Right lobe of liver (tissue), 6 donors: ENCODE data around the gene MPZL1. TPM values are rescaled to one million over a fixed set of nuclear protein-coding genes. Genes with fewer than 3 reads are reported as not detected.

Source experiments
- ATAC-seq, 4 donors: fragments of 200-7000 bp; cut with Tn5 transposase; one replicate each; pipeline ENCODE4 v1.9.1; 2020; ENCODE audit warnings: mild to moderate bottlenecking in 4 of 4, moderate library complexity in 4 of 4
- DNase-seq, 3 donors: peaks; one replicate each; pipeline ENCODE4 v3.0.0-alpha.2; 2020
- H3K27ac ChIP-seq, 3 donors: fragments of 200-600 bp; one replicate each; pipeline ENCODE4 v1.8.0; 2022
- H3K27me3 ChIP-seq, 2 donors: fragments of 200-600 bp; one replicate each; pipeline ENCODE4 v1.8.0; 2022
- H3K36me3 ChIP-seq, 4 donors: fragments of 200-600 bp; sonication (generic) in 1 of 4; one replicate each; pipeline versions ENCODE4 v1.5.1 to v1.8.0; 2017 to 2022; ENCODE audit warnings: control low read depth in 1 of 4
- H3K4me1 ChIP-seq, 4 donors: fragments of 200-600 bp; sonication (generic) in 1 of 4; one replicate each; pipeline versions ENCODE4 v1.5.1 to v1.8.0; 2017 to 2022; ENCODE audit warnings: control low read depth in 1 of 4
- H3K4me3 ChIP-seq, 3 donors: fragments of 200-600 bp; one replicate each; pipeline ENCODE4 v1.8.0; 2022
- H3K9me3 ChIP-seq, 4 donors: fragments of 200-600 bp; sonication (generic) in 1 of 4; one replicate each; pipeline versions ENCODE4 v1.5.1 to v1.8.0; 2017 to 2022; ENCODE audit warnings: control low read depth in 1 of 4
- POLR2A ChIP-seq: fragments of 450-650 bp; IDR thresholded peaks from one replicate; pipeline ENCODE4 v1.6.1; 2017; ENCODE audit warnings: antibody characterized with exemption, mild to moderate bottlenecking
- whole genome bisulfite sequencing: methylation state at CpG from one replicate; pipeline ENCODE4 v1.1.6; 2018; ENCODE audit warnings: low coverage, low lambda C conversion rate; ENCODE audit not compliant: insufficient coverage; ENCODE audit errors: missing lambda C conversion rate; 5-methylcytosine and 5-hydroxymethylcytosine counted together
- intact Hi-C, 2 donors: fragments of 100-400 bp; cut with DNase I; formaldehyde crosslinking; loops; one replicate each; pipeline versions ENCODE4 v1.11.2 to v1.14.1; 2022
- total RNA-seq, 6 experiments: library from RNA; depleted of rRNA in 2 of 6; stranded (reverse); fragments of >200 nt in 2 of 6; fragmentation: NEBNext Ultra II Directional in 3 of 6; extraction: Animal tissue kit (Norgen Biotek cat#: 25700) in 3 of 6; gene quantifications; one replicate each; pipeline versions ENCODE4 v1.1.0 to v1.2.4, GENCODE V29; 2016 to 2023
- TF ChIP-seq, protein P1 (sequence below), 4 donors: fragments of 200-600 bp in 3 of 4; fragments of 450-650 bp in 1 of 4; IDR thresholded peaks; one replicate each; pipeline versions ENCODE4 v1.5.1 to v1.8.0; 2016 to 2022; ENCODE audit warnings: antibody characterized with exemption in 4 of 4, mild to moderate bottlenecking in 2 of 4
- donor health status: DM: no; HTN: yes; CAD: no.
- donor health status: DM: no; HTN: no; CAD: no.
- donor health status: DM: no; HTN: no; CAD: no.
- donor health status: DM: no; HTN: yes; CAD: no.
- donor health status: DM: no; HTN: yes; CAD: no.

The MPZL1 gene
- total RNA-seq, 6 experiments from 2014 or later, result 15.7 to 43.3 (median 18.9) TPM

DNA sequence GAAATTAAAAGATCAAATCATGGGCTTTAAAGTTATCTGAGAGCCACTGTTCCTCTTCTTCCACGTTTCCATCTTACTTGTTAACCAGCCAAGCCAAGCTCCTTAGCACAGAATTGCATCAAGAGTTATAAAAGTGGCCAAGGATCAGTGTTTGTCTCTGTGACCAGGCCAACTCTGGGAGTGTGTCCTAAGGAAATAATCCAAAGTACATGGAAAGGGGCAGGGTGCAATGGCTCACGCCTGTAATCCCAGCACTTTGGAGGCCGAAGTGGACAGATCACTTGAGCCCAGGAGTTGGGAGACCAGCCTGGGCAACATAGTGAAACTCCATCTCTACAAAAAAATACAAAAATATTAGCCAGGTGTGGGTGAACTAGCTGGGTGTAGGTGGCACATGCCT is 10.0 kb upstream of the MPZL1 start:
- H3K9me3 ChIP-seq, result no peaks in the 10 kb centered on the region
- H3K4me1 ChIP-seq, result peaks cover 0 to 10% (median 2%) of the 10 kb centered on the region in 4 donors
- intact Hi-C loops, result no loop called here
- H3K4me3 ChIP-seq, result no peak overlapping the region
- H3K36me3 ChIP-seq, result no peaks in the 10 kb centered on the region
- TF ChIP-seq, protein P1, sequence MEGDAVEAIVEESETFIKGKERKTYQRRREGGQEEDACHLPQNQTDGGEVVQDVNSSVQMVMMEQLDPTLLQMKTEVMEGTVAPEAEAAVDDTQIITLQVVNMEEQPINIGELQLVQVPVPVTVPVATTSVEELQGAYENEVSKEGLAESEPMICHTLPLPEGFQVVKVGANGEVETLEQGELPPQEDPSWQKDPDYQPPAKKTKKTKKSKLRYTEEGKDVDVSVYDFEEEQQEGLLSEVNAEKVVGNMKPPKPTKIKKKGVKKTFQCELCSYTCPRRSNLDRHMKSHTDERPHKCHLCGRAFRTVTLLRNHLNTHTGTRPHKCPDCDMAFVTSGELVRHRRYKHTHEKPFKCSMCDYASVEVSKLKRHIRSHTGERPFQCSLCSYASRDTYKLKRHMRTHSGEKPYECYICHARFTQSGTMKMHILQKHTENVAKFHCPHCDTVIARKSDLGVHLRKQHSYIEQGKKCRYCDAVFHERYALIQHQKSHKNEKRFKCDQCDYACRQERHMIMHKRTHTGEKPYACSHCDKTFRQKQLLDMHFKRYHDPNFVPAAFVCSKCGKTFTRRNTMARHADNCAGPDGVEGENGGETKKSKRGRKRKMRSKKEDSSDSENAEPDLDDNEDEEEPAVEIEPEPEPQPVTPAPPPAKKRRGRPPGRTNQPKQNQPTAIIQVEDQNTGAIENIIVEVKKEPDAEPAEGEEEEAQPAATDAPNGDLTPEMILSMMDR (IDR thresholded peaks at IDR 0.05), result no peak
- no peak for TF ChIP-seq POLR2A
- WGBS, result 16% methylated on average over 3 of the region's 3 CpGs
- no peaks in the 10 kb centered on the region for H3K27me3 ChIP-seq
- H3K27ac ChIP-seq, result no peak overlapping the region
- ATAC-seq (peak in 1 of 4 donors; percentile 4), DNase-seq (peak in 1 of 3 donors; percentile 60)

DNA sequence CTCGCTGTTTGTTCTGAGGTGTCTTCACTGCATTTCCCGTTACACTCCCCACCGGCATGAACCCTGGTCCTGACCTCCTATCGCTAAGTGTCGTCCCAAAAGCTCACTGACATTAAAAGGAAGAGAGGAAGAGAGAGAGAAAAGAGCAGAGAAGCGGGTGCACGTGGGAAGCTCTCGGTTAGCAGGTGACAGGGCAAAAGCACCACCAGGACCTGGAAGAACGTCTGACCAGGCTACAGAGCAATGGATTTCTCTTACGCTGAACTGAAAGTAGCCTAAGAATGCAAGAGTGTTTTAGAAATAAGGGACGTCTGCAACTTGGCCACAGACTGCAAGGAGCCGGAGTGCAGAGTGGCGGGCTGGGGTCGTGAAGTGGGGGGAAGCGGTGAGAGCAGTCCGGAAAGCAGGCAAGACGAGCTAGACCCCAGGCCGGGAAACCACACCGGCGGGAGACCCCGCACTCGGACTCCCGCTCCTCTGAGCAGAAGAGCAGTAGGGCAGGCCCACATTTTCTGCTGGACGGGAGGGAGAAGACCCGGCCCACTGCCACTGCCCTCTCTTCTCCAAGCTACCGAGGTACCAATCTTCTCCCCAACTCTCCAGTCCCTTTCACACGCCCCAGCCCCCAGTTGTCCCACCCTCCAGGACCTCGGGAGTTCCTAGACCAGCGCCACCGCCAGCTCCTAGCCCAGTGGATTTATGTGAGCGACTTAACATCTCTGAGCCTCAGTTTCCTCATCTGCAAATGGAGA is 8.3 kb upstream of the MPZL1 start:
- Histone ChIP-seq H3K27me3 (no peaks in the 10 kb centered on the region), H3K4me1 (peaks cover 0 to 10% (median 2%) of the 10 kb centered on the region in 4 donors), H3K9me3 (no peaks in the 10 kb centered on the region), H3K36me3 (no peaks in the 10 kb centered on the region), H3K27ac (peak overlapping the region in 2 of 3 donors; percentile 81 to 82), H3K4me3 (peak overlapping the region; percentile 53 to 81 (median 63))
- 10% methylated on average over 15 of the region's 31 CpGs for WGBS
- DNase-seq (peak in 2 of 3 donors; percentile 39 to 60), ATAC-seq (peak in 3 of 4 donors; percentile 1 to 3 (median 1))
- TF ChIP-seq, protein P1 (IDR thresholded peaks at IDR 0.05), result no peak
- no peak for TF ChIP-seq POLR2A
- intact Hi-C loops, result no loop called here

DNA sequence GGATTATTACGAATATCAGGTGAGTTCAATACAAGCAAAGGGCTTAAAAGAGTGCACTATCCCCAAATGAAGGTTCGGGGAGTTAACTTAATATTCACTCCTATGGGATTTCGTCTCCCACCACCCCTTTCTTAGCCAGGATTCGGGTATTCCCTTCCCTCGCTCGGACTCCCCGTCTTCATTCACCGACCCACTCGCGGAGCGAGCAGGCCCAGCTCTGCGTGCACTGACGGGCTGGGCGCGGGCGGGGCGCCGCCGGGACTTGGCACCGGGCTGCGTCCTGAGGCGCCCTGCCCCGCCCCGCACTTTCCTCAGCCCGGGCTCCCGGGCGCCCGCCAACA is 7.7 kb upstream of the MPZL1 start:
- no peaks in the 10 kb centered on the region for H3K36me3 ChIP-seq
- intact Hi-C loops, result no loop called here
- WGBS, result 0% methylated on average over 8 of the region's 28 CpGs
- H3K4me3 ChIP-seq, result peak overlapping the region; percentile 53 to 81 (median 63)
- no peaks in the 10 kb centered on the region for H3K27me3 ChIP-seq
- H3K9me3 ChIP-seq, result no peaks in the 10 kb centered on the region
- H3K27ac ChIP-seq, result peak overlapping the region; percentile 80 to 82 (median 81)
- TF ChIP-seq, protein P1 (IDR thresholded peaks at IDR 0.05), result no peak
- TF ChIP-seq POLR2A, result no peak
- DNase-seq, result peak in 1 of 3 donors; percentile 89
- peak; percentile 77 to 92 (median 82) for ATAC-seq
- H3K4me1 ChIP-seq, result peaks cover 0 to 10% (median 2%) of the 10 kb centered on the region in 4 donors

DNA sequence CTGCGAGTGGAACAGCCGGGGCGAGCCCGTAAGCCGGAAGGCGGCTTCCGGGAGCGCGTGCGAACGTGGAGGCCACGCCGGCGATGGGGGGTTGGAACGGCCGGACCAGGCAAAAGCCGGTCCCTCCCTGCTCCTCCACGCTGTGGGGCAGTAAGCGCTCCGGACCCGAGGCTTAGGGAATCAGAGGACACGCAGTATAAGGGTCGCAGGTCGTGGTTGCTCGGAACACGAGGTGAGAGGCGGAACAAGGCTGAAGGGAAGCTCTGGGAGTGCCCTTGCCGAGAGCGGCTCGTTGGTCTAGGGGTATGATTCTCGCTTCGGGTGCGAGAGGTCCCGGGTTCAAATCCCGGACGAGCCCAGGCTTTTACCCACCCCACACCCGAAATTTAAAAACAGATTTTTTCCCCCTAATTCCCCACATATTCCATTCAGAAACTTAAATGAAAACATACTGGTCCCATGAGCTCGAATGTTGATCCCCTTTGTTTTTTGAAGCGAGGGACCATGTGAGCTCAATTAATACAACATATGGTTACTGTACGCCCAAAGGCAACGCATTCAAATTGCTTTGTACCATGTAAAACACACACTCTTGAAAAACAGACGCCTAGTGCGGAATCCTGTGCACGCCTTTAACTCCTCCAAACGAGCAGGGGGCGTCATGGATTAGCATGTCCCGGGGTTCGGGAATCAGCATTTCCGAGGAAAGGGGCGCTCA is 7.2 kb upstream of the MPZL1 start:
- WGBS, result 0% methylated on average over 31 of the region's 50 CpGs
- peak; percentile 89 to 92 (median 90) for DNase-seq
- Histone ChIP-seq H3K4me1 (peaks cover 0 to 10% (median 2%) of the 10 kb centered on the region in 4 donors), H3K27ac (peak overlapping the region; percentile 80 to 82 (median 81)), H3K27me3 (no peaks in the 10 kb centered on the region), H3K4me3 (peak overlapping the region; percentile 53 to 81 (median 63)), H3K36me3 (no peaks in the 10 kb centered on the region), H3K9me3 (no peaks in the 10 kb centered on the region)
- intact Hi-C loops, result no loop called here
- peak; percentile 70 for TF ChIP-seq POLR2A
- TF ChIP-seq, protein P1 (IDR thresholded peaks at IDR 0.05), result no peak
- ATAC-seq, result peak; percentile 69 to 74 (median 72)
